Measurements from ENCODE around the gene SH3RF3. TPM values are rescaled to one million over a fixed set of nuclear protein-coding genes. Genes with fewer than 3 reads are reported as not detected.
"Not testable (repeated sequence)": the region's sequence is repeated elsewhere in the genome, so short reads cannot be mapped to it uniquely, and the experiment has no call there.

The SH3RF3 gene
- polyA plus RNA-seq, 1 donor: 4.0 TPM

- DNase-seq: no peak
Observed at GRCh38 chr2:109217362-109218086, 88.5 kb downstream of the SH3RF3 start.

- DNase-seq: no peak
Observed at GRCh38 chr2:109218087-109218791, 89.2 kb downstream of the SH3RF3 start.

- no peak for DNase-seq
Observed at GRCh38 chr2:109218792-109219126, 89.8 kb downstream of the SH3RF3 start.

- DNase-seq: no peak
Observed at GRCh38 chr2:109220860-109221259, 91.9 kb downstream of the SH3RF3 start.

GRCh38 chr2:109221316-109221715 lies 92.3 kb downstream of the SH3RF3 start:
- not testable (repeated sequence) for DNase-seq

GRCh38 chr2:109222422-109222821 lies 93.4 kb downstream of the SH3RF3 start:
- no peak for DNase-seq

- DNase-seq: no peak
Observed at GRCh38 chr2:109222825-109223471, 93.9 kb downstream of the SH3RF3 start.

GRCh38 chr2:109223490-109223889 lies 94.5 kb downstream of the SH3RF3 start:
- no peak for DNase-seq

- not testable (repeated sequence) for DNase-seq
Observed at GRCh38 chr2:109224341-109224740, 95.3 kb downstream of the SH3RF3 start.

- DNase-seq: no peak
Observed at GRCh38 chr2:109225170-109225782, 96.3 kb downstream of the SH3RF3 start.

GRCh38 chr2:109226128-109226527 lies 97.1 kb downstream of the SH3RF3 start:
- DNase-seq: no peak

- no peak for DNase-seq
Observed at GRCh38 chr2:109226622-109227021, 97.6 kb downstream of the SH3RF3 start.

- DNase-seq: no peak
Observed at GRCh38 chr2:109229094-109229675, 100.2 kb downstream of the SH3RF3 start.

- no peak for DNase-seq
Observed at GRCh38 chr2:109230941-109231420, 102.0 kb downstream of the SH3RF3 start.

GRCh38 chr2:109231428-109231827 lies 102.4 kb downstream of the SH3RF3 start:
- no peak for DNase-seq

GRCh38 chr2:109231996-109232705 lies 103.1 kb downstream of the SH3RF3 start:
- DNase-seq: no peak

- no peak for DNase-seq
Observed at GRCh38 chr2:109232909-109233308, 103.9 kb downstream of the SH3RF3 start.

GRCh38 chr2:109233643-109234042 lies 104.6 kb downstream of the SH3RF3 start:
- DNase-seq: no peak

- no peak for DNase-seq
Observed at GRCh38 chr2:109234355-109234754, 105.3 kb downstream of the SH3RF3 start.

GRCh38 chr2:109236147-109236546 lies 107.1 kb downstream of the SH3RF3 start:
- DNase-seq: no peak

- no peak for DNase-seq
Observed at GRCh38 chr2:109237792-109238191, 108.8 kb downstream of the SH3RF3 start.

- no peak for DNase-seq
Observed at GRCh38 chr2:109238580-109238979, 109.6 kb downstream of the SH3RF3 start.
